ENCODE measurements around the gene ANKS1B. TPM values are rescaled to one million over a fixed set of nuclear protein-coding genes. Genes with fewer than 3 reads are reported as not detected.
A peak's percentile ranks its signal among the peaks of the same experiment; 100 is the strongest.
"Not testable (repeated sequence)": the region's sequence is repeated elsewhere in the genome, so short reads cannot be mapped to it uniquely, and the experiment has no call there.

The ANKS1B gene
- total RNA-seq, 1 experiment from 2014 or later: 4.1 TPM

- DNase-seq (ENCODE audit: low read depth): no peak
Observed at GRCh38 chr12:99870085-99870484, 114.7 kb downstream of the ANKS1B start.

- no peak for DNase-seq (ENCODE audit: low read depth)
Observed at GRCh38 chr12:99861731-99862130, 123.0 kb downstream of the ANKS1B start.

GRCh38 chr12:99859126-99859525 lies 125.6 kb downstream of the ANKS1B start:
- no peak for DNase-seq (ENCODE audit: low read depth)

GRCh38 chr12:99852666-99853065 lies 132.1 kb downstream of the ANKS1B start:
- DNase-seq (ENCODE audit: low read depth): peak; percentile 58

- peak; percentile 10 for DNase-seq (ENCODE audit: low read depth)
Observed at GRCh38 chr12:99847936-99848335, 136.8 kb downstream of the ANKS1B start.

- DNase-seq (ENCODE audit: low read depth): no peak
Observed at GRCh38 chr12:99834710-99835109, 150.0 kb downstream of the ANKS1B start.

- DNase-seq (ENCODE audit: low read depth): no peak
Observed at GRCh38 chr12:99833397-99833796, 151.3 kb downstream of the ANKS1B start.

GRCh38 chr12:99824900-99825542 lies 159.7 kb downstream of the ANKS1B start:
- no peak for DNase-seq (ENCODE audit: low read depth)

GRCh38 chr12:99822273-99822672 lies 162.5 kb downstream of the ANKS1B start:
- no peak for DNase-seq (ENCODE audit: low read depth)

- DNase-seq (ENCODE audit: low read depth): peak; percentile 58
Observed at GRCh38 chr12:99810718-99811593, 173.8 kb downstream of the ANKS1B start.

GRCh38 chr12:99809909-99810308 lies 174.8 kb downstream of the ANKS1B start:
- DNase-seq (ENCODE audit: low read depth): no peak

- DNase-seq (ENCODE audit: low read depth): no peak
Observed at GRCh38 chr12:99806304-99806703, 178.4 kb downstream of the ANKS1B start.

GRCh38 chr12:99804715-99805114 lies 180.0 kb downstream of the ANKS1B start:
- peak; percentile 3 for DNase-seq (ENCODE audit: low read depth)

GRCh38 chr12:99800605-99801004 lies 184.1 kb downstream of the ANKS1B start:
- no peak for DNase-seq (ENCODE audit: low read depth)

GRCh38 chr12:99797931-99798330 lies 186.8 kb downstream of the ANKS1B start:
- not testable (repeated sequence) for DNase-seq (ENCODE audit: low read depth)

GRCh38 chr12:99783421-99783820 lies 201.3 kb downstream of the ANKS1B start:
- DNase-seq (ENCODE audit: low read depth): no peak

- DNase-seq (ENCODE audit: low read depth): no peak
Observed at GRCh38 chr12:99772274-99772673, 212.5 kb downstream of the ANKS1B start.

- DNase-seq (ENCODE audit: low read depth): no peak
Observed at GRCh38 chr12:99771659-99772058, 213.1 kb downstream of the ANKS1B start.

- DNase-seq (ENCODE audit: low read depth): no peak
Observed at GRCh38 chr12:99769396-99769980, 215.2 kb downstream of the ANKS1B start.

- no peak for DNase-seq (ENCODE audit: low read depth)
Observed at GRCh38 chr12:99768758-99769157, 216.0 kb downstream of the ANKS1B start.

GRCh38 chr12:99767809-99768208 lies 216.9 kb downstream of the ANKS1B start:
- DNase-seq (ENCODE audit: low read depth): peak; percentile 14

- DNase-seq (ENCODE audit: low read depth): no peak
Observed at GRCh38 chr12:99766408-99766807, 218.3 kb downstream of the ANKS1B start.

Measured in M059J (cell line).